ENCODE results near the gene GRIA1.

- TF ChIP-seq CTCF (conservative IDR thresholded peaks at IDR 0.05; ENCODE audit: low read length) (no peak), EZH2phosphoT487 (IDR thresholded peaks at IDR 0.05; ENCODE audit: borderline replicate concordance) (no peak)
Measured at GRCh38 chr5:153799466-153799865, 309.0 kb downstream of the GRIA1 start.

Data from Loucy (cell line).